ENCODE data around the gene HYI.
A peak's percentile ranks its signal among the peaks of the same experiment; 100 is the strongest.
"Not testable (repeated sequence)": the region's sequence is repeated elsewhere in the genome, so short reads cannot be mapped to it uniquely, and the experiment has no call there.

The HYI gene, protein sequence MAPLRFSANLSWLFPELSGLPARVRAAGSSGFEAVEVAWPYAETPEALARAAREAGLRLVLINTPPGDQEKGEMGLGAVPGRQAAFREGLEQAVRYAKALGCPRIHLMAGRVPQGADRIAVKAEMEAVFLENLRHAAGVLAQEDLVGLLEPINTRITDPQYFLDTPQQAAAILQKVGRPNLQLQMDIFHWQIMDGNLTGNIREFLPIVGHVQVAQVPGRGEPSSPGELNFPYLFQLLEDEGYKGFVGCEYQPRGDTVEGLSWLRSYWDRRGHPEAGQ

DNA sequence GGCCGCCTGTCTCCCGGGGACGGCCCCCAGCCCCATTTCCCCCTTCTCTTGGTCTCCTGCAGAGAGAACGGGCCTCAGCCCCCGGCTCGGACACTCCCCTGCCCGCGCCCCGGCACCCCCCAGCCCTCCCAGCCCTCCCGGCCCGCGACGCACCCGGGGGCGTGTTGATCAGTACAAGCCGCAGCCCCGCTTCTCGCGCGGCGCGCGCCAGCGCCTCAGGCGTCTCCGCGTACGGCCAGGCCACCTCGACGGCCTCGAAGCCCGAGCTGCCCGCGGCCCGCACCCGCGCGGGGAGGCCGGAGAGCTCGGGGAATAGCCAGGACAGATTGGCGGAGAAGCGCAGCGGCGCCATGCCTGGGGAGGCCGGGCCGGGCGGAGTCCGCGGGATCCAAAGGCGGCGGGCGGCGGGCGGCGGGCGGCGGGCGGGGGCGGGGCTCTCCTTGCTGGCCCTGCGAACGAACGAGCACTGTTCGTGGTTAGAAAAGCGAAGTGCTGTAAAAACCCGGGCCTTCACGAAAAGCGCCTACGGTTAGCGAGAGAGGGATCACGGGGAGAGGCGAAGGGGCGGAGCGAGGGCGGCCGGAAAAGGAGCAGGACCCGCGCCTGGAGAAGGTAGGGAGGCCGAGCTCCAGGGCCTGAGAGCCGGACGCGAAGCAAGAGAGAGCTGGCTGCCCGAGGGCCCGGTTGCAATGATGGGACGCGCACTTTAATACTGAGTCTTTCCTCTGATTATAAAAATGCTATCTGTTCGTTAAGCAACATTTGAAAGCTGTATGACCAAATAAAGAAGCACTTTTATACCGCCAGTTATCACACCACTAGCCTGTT lies at the start of gene HYI:
HYI (minus strand) TSS at position 490 of the 828 bp plus-strand sequence; CDS start at position 352, 138 bp downstream.
- Histone ChIP-seq H3K36me3 (ENCODE audit: control insufficient read depth, insufficient read depth, low read length) (no peaks in the 10 kb centered on the region), H3K9me3 (ENCODE audit: control insufficient read depth, low read length) (no peaks in the 10 kb centered on the region), H2AFZ (peak within 1 kb of the TSS; percentile 75), H3K4me1 (no peaks in the 10 kb centered on the region), H3K79me2 (no peaks in the 10 kb centered on the region), H3K4me2 (ENCODE audit: low read length) (peak within 1 kb of the TSS; percentile 73), H3K4me3 (ENCODE audit: low read depth, low read length) (peak within 1 kb of the TSS; percentile 52), H3K27me3 (ENCODE audit: control insufficient read depth, insufficient read depth, low read length) (no peaks in the 10 kb centered on the region), H3K27ac (peak within 1 kb of the TSS; percentile 62), H3K9ac (no peak within 1 kb of the TSS)
- TF ChIP-seq, protein P1, sequence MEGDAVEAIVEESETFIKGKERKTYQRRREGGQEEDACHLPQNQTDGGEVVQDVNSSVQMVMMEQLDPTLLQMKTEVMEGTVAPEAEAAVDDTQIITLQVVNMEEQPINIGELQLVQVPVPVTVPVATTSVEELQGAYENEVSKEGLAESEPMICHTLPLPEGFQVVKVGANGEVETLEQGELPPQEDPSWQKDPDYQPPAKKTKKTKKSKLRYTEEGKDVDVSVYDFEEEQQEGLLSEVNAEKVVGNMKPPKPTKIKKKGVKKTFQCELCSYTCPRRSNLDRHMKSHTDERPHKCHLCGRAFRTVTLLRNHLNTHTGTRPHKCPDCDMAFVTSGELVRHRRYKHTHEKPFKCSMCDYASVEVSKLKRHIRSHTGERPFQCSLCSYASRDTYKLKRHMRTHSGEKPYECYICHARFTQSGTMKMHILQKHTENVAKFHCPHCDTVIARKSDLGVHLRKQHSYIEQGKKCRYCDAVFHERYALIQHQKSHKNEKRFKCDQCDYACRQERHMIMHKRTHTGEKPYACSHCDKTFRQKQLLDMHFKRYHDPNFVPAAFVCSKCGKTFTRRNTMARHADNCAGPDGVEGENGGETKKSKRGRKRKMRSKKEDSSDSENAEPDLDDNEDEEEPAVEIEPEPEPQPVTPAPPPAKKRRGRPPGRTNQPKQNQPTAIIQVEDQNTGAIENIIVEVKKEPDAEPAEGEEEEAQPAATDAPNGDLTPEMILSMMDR (IDR thresholded peaks at IDR 0.05) = no peak

DNA sequence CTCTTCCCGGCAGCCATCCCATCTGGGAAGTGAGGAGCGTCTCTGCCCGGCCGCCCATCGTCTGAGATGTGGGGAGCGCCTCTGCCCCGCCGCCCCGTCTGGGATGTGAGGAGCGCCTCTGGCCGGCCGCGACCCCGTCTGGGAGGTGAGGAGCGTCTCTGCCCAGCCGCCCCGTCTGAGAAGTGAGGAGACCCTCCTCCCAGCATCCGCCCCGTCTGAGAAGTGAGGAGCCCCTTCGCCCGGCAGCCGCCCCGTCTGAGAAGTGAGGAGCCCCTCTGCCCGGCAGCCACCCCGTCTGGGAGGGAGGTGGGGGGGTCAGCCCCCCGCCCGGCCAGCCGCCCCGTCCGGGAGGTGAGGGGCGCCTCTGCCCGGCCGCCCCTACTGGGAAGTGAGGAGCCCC lies 48.1 kb upstream of the HYI start:
- H3K79me2 ChIP-seq; H3K9me3 ChIP-seq (ENCODE audit: control insufficient read depth, low read length); H3K4me3 ChIP-seq (ENCODE audit: low read depth, low read length); H3K9ac ChIP-seq; H3K27me3 ChIP-seq (ENCODE audit: control insufficient read depth, insufficient read depth, low read length); H2AFZ ChIP-seq; H3K27ac ChIP-seq; H3K36me3 ChIP-seq (ENCODE audit: control insufficient read depth, insufficient read depth, low read length); H3K4me2 ChIP-seq (ENCODE audit: low read length); H3K4me1 ChIP-seq: not testable (repeated sequence)

DNA sequence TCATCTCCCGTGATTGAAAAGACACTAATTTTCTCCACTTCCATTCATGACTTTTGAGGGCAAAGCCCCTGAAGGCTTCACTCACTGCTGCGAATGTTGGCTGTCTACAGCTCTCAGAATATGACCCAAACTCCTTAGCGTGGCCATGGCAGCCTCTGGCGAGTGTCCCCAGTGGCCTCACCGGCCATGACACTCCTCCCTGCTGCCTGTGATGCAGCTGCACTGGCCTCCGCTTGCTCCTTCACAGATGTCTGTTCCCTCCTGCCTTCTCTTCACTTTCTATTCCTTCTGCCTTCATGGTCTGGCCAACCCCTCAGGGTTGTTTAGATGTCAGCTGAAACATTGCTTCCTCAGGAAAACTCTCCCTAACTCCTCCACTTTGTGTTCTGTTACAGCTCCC lies 46.2 kb upstream of the HYI start:
- H3K4me1 ChIP-seq = no peaks in the 10 kb centered on the region

DNA sequence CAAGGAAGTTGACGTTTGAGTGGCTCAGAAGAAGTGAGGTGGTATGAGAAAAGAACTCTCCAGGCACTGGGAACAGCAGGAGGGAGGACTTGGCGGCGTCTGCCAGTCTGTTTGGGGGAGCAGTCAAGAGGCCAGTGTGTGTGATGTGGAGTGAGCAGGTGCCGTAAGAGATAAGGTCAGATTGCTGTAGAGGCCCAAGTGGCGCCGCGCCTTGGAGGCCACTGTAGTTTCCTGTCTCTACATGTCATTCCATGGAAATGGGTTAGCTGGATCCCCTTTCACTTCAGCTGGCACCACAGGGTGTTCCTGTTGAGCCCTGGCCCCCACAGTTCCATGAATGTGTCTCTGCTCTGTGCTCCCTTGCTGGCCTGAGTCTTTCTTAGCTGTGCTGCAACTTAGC lies 41.5 kb upstream of the HYI start:
- no peak overlapping the region for H3K27ac ChIP-seq
- H2AFZ ChIP-seq = no peak overlapping the region
- H3K9me3 ChIP-seq (ENCODE audit: control insufficient read depth, low read length) = no peaks in the 10 kb centered on the region
- no peak overlapping the region for H3K9ac ChIP-seq
- no peaks in the 10 kb centered on the region for H3K27me3 ChIP-seq (ENCODE audit: control insufficient read depth, insufficient read depth, low read length)
- no peaks in the 10 kb centered on the region for H3K4me1 ChIP-seq
- no peaks in the 10 kb centered on the region for H3K36me3 ChIP-seq (ENCODE audit: control insufficient read depth, insufficient read depth, low read length)
- no peaks in the 10 kb centered on the region for H3K79me2 ChIP-seq
- no peak overlapping the region for H3K4me2 ChIP-seq (ENCODE audit: low read length)
- H3K4me3 ChIP-seq (ENCODE audit: low read depth, low read length) = no peak overlapping the region
- TF ChIP-seq, protein P1 (IDR thresholded peaks at IDR 0.05) = no peak

More for the DNA sequence above, 46.2 kb upstream of the HYI start:
- Histone ChIP-seq H3K27ac (no peak overlapping the region), H3K79me2 (no peaks in the 10 kb centered on the region), H3K9me3 (ENCODE audit: control insufficient read depth, low read length) (no peaks in the 10 kb centered on the region), H3K4me2 (ENCODE audit: low read length) (no peak overlapping the region), H2AFZ (no peak overlapping the region), H3K27me3 (ENCODE audit: control insufficient read depth, insufficient read depth, low read length) (no peaks in the 10 kb centered on the region), H3K9ac (no peak overlapping the region), H3K36me3 (ENCODE audit: control insufficient read depth, insufficient read depth, low read length) (no peaks in the 10 kb centered on the region), H3K4me3 (ENCODE audit: low read depth, low read length) (no peak overlapping the region)
- TF ChIP-seq, protein P1 (IDR thresholded peaks at IDR 0.05) = no peak

DNA sequence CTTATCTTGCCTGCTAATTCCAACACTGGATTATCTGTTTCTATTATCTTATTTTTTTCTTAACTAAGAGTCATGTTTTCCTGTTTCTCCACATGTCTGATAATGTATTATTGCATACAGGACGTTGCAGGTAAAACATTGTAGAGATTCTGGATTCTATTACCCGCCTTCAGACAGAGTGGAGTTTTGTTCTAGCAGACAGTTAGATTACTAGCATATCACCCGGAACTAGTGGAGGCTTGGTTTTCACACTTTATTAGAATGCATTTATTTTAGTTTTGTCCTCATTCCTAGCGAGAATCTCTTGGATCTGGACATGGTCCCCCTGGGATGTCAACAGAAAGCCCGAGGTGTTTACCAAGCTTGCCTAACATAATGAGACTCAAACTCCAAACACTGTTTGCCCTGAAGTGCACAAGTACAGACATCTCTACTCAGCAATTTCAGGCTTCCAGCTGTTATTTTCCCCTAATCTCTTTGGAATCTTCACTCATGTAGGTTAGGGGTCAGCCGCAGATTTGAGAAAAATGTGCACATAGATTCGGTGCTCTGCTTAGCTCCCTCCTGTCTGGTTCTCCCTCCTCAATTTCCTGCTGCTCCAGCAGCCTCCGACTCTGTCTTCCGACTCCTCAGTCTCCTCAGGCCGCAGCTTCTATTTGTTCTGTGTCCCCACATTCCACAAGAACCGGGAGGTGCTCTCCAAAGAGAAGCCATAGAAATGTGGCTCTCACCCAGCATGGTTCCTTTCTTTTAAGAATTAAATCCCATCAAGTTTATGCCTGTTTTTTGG lies 40.1 kb upstream of the HYI start:
- Histone ChIP-seq H3K36me3 (ENCODE audit: control insufficient read depth, insufficient read depth, low read length) (no peaks in the 10 kb centered on the region), H3K4me3 (ENCODE audit: low read depth, low read length) (no peak overlapping the region), H3K9ac (no peak overlapping the region), H3K27ac (no peak overlapping the region), H3K27me3 (ENCODE audit: control insufficient read depth, insufficient read depth, low read length) (no peaks in the 10 kb centered on the region), H2AFZ (peak overlapping the region; percentile 72), H3K9me3 (ENCODE audit: control insufficient read depth, low read length) (no peaks in the 10 kb centered on the region), H3K4me1 (no peaks in the 10 kb centered on the region), H3K79me2 (no peaks in the 10 kb centered on the region), H3K4me2 (ENCODE audit: low read length) (peak overlapping the region; percentile 1)
- TF ChIP-seq, protein P1 (IDR thresholded peaks at IDR 0.05) = no peak

Data from parathyroid adenoma (tissue), 2 donors.